HS-27A (cell line): ENCODE data around the gene RPS16.

Experiments
- DNase-seq: peaks from one replicate; pipeline ENCODE4 v3.0.0-alpha.2; 2012; ENCODE audit warnings: low read depth, missing footprints

RPS16 gene

DNA sequence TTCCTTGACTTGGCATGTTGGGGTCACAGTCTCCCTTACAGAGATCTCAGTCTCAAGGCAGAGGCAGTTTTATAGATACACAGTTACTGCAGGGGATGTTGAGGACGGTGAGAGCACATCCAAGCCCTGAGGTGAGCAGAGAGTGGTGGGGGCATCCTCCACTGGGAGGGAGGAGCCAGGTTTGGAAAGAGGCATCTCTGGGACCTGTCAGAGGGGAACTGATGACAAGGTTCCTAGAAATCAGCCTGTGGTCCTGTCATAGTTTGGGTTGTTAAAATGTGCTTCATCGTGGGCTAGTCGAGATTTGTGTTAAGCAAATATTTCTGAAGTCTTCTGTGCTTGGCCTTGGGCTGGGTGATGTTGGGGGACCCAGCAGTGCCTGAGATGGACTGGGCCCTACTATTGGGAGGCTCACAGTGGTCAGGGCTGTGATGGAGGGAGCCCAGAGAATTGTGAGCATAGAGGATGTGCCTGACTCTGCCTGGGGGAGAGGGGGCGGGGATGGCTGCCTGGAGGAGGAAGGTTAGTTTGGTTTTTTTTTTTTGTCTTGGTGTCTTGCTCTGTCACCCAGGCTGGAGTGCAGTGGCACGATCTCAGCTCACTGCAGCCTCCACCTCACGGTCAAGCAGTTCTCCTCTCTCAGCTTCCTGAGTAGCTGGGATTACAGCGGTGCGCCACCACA, 13.5 kb upstream of the RPS16 start:
- DNase-seq: no peak

DNA sequence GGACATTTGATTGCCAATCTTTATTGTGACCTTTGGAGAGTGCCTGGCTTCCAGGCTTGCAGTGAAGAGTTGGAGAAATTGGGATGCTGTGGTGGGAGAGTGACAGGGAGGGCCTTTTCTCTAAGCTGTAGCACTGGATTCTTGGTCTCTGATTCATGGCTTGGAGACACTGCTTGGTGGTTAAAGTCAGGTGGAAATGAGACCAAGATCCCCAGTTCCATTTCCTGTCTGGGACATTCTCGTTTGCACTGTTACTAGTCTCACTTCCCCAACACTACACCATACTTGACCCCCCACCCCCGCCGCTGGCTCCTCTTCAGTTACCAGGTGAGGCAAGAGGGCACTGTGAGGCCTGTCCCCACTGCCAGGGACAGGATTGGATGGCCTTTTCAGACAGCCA, 12.5 kb upstream of the RPS16 start:
- no peak for DNase-seq

DNA sequence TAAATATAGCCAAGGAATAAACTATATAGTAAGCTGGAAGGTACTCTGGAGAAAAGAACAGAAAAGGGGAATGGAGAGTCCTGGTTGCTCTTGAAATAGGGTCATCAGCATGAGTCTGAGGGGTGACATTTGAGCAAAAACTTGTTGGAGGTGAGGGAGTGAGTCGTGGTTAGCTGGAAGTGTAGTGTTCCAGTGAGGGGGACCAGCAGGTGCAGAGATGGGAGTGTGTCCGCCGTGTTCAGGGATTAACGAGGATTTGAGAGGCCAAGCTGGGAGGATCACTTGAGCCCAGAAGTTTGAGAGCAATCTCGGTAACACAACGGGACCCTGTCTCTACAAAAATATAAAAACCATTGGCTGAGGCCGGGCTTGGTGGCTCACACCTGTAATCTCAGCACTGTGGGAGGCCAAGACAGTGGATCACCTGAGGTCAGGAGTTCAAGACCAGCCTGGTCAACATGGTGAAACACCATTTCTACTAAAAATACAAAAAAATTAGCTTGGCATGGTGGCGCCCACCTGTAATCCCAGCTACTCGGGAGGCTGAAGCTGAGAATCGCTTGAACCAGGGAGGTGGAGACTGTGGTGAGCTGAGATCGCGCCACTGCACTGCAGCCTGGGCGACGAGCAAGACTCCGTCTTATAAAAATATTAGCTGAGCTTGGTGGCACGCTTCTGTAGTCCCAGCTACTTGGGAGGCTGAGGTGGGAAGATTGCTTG, 10.8 kb upstream of the RPS16 start:
- no peak for DNase-seq

DNA sequence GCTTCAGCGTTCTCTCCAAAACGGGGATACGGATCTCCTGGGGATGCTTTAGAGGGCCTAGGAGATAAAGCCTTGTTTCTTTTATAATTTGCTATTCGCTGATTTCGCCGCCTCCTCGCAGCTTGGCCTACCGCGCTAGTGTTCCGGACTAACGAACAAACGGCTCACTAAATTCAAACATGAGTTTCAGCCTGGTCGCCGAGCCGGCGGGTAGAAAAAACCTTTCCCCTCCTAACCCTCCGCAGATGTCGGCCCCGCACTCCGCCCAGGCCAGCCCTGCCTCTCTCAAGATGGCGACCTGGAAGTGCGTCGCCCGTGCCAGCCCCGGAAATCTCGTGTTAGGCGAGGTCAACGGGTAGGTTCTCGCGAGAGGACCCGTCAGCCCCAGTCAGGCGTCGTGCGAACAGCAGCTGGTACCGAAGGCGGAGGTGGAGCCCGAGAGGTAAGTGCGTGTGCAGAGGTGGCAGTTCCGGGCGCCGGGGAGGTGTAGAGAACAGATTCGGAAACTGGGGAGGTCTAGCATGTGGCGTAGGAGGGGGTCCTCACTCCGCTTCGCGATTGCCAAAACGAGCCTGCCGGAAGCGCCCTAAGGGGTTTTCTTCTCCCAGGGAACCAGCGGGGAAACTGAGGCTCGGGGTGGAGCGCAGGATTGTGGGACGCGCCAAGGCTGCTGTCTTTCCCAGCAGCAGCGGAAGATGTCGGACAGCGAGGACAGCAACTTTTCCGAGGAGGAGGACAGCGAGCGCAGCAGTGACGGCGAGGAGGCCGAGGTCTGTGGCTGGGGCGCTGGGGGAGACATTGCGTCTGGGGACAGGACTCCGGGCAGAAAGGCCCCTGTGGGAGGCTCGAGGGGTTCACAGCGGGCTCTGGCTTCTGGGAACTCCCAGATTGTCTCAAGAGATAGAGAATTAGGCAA, 9.7 kb upstream of the RPS16 start, which contains the start of gene SUPT5H:
Gene SUPT5H, plus strand, starts transcription at position 387 of the 916 bp plus-strand sequence. Its CDS starts 309 bp downstream, at position 696.
- peak; percentile 99 for DNase-seq

DNA sequence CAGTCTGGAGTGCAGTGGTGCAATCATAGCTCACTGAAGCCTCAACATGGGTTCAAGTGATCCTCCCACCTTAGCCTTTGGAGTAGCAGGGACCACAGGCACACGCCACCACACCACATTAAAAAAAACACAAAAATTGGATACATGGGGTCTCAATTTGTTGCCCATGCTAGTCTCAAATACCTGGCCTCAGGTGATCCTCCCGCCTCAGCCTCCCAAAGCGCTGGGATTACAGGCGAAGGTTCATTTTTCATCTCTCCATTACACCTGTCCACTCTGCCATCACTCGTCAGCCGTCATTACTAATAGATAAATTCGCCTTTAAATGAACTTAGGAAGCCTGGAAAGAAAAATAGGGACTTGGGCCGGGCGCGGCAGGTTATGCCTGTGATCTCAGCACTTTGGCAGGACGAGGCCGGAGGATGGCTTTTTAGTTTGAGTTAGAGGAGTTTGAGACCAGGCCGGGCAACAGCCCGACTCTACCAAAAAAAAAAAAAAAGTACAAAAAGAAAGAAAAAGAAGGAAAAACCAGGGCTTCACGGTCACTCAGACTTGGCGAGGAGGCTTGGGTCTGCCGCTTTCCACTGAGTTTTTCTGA, 8.9 kb upstream of the RPS16 start:
- no peak for DNase-seq

DNA sequence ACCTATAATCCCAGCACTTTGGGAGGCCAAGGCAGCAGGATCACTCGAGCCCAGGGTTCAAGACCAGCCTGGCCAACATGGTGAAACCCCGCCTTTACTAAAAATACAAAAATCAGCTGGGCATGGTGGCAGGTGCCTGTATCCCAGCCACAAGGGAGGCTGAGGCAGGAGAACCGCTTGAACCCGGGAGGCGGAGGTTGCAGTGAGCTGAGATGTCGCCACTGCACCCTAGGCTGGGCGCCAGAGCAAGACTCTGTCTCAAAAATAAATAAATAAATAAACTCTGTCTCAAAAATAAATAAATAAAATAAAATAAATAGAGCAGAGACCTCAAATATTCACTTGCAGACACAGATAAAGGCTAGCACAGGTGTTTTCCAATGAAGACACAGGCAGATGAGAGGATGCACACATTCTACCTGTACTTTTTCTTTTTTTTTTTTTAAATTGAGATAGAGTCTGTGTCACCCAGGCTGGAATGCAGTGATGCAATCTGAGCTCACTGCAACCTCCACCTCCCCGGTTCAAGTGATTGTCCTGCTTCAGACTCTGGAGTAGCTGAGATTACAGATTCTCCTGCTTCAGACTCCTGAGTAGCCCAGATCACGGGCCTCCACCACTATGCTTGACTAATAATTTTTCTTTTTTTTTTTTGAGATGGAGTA, 2.7 kb upstream of the RPS16 start:
- DNase-seq: no peak

DNA sequence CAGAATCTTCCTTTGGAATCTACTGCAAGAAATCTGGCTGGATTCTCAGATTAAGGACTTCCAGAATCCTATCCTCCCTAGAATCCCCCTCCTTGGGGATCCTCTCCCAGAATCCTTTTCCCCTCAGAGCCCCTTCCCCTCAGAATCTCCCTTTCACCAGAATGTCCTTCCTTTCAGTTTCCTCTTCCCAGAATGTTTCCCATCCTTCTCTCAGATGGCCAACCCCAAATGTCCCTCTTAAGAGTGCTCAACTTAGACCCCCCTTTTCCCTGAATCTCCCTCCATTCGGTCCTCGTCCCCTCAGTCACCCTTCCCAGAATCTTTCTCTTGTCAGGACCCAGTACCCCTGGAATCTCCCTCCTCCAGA, 584 bp upstream of the RPS16 start:
- no peak for DNase-seq

DNA sequence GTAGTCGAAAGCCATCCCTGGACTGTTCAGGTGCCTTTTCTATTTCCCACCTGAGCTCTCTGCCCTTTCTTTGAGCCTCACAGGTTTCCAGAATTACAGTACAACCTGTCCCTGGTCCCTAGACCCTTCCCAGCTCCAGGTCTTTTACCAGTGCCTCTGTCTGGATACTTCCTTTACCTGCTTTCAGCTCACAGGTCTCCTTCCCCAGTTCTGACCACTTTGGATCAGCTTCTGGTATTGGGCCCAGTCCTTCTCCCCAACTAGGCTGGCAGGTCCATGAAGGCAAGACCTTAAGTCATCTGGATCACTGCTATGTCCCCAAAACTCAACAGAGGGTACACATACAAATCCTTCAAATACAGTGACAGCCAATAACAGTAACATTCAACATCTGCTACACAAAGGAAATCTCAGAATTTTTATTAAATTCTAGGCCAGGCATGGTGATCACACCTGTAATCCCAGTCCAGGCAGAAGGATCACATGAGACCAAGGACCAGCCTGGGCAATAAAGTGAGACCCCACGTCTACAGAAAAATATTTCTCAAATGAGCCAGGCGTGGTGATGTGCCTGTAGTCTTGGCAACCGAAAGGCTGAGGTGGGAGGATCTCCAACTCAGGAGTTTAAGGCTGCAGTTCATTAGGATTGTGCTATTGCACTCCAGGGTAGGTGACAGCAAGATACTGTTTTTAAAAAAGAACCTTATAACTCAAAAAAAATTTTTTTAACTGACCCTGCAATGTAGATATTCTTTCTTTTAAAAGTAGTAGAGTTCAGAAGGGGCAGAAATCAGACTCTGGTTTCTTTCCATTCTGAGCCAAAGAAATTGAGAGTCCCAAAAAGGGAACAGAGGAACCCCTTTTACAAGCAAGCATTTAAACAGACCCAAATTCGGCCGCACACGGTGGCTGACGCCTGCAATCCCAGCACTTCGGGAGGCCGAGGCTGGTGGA, 1.3 kb downstream of the RPS16 start:
- no peak for DNase-seq

DNA sequence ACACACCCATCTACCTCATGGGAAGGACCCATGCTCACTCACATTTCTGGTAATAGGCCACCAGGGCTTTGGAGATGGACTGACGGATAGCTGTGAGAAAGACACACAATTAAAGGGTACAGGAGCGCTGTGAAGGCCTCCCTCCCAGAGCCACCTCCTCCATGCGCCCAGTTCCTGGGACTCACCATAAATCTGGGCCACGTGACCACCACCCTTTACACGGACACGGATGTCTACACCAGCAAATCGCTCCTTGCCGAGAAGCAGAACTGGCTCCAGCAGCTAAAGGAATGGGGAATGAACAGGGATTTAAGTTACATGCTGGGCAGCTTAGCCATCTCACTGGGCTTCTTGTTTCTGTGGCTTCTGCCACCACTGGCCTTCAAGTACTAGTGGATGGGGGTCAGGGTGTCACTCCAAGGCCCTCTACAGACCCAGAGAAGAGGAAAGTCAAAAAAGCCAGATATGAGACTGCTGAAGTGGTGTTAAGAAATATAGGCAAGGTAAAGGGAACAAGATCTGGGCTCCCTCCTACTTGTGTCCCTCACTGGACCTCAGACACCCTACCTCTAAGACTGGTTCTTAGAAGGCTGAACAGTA, 2.2 kb downstream of the RPS16 start:
- no peak for DNase-seq

DNA sequence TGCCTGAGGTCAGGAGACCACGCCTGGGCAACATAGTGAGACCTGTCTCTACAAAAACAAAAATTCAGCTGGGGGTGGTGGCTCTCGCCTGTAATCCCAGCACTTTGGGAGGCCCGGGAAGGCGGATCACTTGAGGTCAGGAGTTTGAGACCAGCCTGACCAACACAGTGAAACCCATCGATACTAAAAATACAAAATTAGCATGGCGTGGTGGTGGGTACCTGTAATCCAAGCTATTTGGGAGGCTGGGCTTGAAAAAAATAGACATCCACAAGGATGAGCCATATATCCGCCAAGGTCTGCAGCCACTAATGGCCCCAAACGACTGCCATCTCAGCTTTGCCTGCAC, 3.1 kb downstream of the RPS16 start:
- DNase-seq: no peak

DNA sequence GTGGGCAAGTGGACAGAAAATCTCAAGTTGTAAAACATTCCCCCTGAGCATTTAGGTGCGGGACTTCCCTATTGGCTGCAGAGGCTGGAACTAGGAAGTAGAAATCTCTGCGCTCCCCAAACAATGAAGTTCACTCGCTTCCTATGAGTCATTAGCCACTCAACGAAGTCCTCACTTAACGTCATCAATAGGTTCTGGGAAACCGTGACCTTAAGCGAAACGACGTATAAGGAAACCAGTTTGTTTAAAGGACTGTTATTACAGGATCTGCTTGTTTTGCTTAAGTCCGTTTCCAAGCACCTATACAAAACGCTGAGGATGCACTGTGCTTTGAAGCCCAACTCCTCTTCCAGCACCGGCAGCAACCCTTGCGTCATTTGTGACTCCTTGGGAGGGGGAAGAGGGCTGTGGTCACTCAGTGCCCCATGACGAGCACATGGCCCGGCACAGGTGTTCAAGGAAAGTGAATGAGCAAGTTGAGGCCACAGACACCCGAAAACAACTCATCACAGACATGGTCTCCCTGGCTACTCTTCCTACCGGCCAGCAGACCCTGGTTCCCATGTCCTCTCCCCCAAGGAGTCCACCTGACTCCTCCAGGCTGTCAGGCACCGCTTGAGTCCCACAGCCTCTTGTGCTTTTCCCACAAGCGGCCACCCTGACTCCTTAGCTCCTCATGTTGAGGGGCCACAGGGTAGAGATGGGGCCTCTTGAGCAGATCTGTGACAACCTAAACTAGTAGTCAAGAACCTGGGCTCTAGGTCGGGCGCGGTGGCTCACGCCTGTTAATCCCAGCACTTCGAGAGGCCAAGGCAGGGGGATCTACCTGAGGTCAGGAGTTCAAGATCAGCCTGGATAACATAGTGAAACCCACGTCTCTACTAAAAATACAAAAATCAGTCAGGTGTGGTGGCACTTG, 4.8 kb downstream of the RPS16 start:
- DNase-seq: no peak

DNA sequence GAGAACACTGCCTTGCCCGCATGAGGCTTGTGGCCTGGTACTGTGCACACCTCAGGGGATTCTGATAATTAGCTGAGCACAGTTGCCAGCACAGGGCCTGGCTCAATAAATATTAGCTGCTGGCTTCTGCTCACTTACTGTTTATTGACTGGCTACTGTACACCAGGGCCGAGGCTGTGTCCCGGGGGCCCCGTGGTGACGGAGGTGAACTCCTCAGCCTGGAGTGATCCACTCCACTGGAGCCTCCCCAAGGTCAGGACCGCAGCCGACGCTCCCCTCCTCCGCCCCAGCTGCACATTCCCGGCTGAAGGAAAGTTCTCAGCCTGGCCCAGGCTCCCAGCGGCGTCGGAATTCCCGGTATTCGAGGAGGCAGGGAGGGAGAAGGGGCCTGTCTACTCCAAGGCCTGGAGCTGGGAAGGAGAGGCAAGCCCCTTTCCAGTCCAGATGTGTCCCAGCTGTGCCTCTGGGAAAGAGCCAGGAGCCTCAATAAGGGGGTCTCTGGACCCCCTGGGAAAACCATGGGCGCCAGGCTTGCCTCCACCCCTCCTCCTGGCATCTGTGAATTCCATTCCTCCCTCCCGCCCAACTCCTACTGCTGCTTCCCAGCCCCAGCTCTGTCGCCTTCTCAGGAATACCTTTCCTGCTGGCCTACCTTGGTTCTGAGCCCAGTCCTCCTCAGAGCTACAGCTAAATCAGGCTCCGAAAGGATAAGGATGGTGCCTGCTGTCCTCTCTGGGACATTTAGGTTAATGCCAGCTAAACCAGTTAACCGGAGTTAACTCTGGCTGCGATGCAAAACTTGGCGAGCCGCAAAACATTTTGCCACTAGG, 7.3 kb downstream of the RPS16 start:
- DNase-seq: no peak

DNA sequence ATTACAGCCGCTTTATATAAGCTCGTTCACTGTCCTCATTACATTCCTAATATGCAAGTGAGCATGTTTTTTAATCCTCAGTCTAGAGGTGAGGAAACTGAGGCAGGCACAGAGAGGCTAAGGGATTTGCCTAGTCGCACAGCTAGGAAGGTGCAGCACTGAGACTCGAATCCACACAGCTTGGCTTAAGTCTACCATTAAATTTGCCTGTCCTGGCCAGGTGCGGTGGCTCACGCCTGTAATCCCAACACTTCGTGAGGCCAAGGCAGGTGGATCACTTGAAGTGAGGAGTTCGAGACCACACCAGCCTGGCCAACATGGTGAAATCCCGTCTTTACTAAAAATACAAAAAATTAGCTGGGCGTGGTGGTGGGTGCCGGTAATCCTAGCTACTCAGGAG, 8.0 kb downstream of the RPS16 start:
- DNase-seq: no peak

DNA sequence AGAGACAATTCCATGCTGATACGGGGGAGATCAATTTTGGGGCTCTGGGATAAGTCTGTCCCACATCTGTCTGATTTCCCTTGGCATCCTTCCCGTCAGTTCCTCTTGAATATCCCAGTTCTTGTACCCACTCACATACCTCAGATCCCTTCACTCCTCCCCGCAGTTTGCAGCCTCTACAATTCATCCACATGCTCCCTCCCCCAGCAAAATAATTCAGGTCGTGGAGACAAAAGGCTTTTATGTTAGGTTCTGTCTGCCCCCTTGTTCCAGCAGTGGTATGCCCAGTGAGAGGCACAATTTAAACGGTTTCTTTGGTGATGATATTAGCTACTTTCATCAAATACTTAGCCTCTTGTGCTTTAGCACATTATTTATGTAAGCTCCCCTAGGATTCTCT, 9.6 kb downstream of the RPS16 start:
- DNase-seq: no peak

DNA sequence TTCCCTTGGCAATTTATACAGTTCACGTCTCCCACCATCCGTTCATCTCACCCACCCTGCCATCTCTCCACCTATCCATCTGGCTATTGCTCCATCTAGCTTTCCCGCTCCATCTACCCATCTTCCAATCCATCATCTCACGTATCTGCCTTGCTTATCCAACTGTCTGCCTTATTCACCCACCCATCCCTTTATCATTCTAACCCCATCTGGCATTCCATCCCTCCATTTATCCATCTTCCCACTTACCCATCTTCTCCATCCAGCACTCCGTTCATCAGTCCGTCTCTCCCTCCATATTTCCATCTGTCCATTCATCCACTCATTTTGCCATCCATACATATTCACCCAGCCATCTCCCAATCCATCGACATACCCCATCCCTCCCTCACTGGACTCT, 10.0 kb downstream of the RPS16 start:
- no peak for DNase-seq

DNA sequence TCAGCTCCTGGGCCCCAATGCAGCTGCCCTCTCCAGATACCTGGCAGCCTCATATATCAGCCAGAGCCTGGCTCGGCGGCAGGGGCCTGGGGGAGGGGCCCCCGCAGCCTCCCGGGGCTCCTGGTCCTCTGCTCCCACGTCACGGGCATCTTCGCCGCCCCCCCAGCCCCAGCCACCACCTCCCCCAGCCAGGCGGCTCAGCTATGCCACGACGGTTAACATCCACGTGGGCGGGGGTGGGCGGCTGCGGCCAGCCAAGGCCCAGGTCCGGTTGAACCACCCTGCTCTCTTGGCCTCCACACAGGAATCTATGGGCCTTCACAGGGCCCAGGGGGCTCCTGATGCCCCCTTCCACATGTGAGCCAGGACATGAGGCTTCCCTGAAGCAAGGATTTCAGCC, 10.8 kb downstream of the RPS16 start:
- no peak for DNase-seq

DNA sequence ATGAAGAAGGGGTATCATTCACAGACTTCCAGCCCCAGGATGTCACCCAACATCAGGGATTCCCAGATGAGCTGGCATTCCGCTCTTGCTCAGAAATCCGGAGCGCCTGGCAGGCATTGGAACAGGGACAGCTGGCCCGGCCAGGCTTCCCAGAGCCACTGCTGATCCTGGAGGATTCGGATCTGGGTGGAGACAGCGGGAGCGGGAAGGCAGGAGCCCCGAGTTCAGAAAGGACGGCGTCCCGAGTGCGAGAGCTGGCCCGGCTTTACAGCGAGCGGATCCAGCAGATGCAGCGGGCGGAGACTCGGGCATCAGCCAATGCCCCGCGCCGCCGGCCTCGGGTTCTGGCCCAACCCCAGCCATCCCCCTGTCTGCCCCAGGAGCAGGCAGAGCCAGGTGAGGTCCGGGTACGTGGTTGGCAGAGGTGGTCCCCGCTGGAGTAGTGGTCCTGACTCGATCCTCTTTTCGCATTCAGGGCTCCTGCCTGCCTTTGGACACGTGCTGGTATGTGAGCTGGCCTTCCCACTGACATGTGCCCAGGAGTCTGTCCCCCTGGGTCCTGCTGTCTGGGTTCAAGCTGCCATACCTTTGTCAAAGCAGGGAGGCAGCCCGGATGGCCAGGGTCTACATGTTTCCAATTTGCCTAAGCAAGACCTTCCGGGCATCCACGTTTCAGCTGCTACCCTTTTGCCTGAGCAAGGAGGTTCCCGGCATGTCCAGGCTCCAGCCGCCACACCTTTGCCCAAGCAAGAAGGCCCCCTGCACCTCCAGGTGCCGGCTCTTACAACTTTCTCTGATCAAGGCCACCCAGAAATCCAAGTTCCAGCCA, 12.3 kb downstream of the RPS16 start:
- no peak for DNase-seq
